Measurements from ENCODE around the gene GSPT1.

Gene GSPT1

GRCh38 chr16:11880007-11880406 lies 35.7 kb downstream of the GSPT1 start:
- Histone ChIP-seq H3K9me3 (ENCODE audit: control insufficient read depth, low read length) (no peaks in the 10 kb centered on the region), H3K36me3 (ENCODE audit: control insufficient read depth, insufficient read depth, low read length) (peaks cover 82% of the 10 kb centered on the region), H3K4me3 (ENCODE audit: extremely low read depth, insufficient read depth, low read length, poor library complexity, severe bottlenecking) (no peak overlapping the region), H3K4me1 (ENCODE audit: control insufficient read depth, insufficient read depth, low read length, poor library complexity, severe bottlenecking) (no peaks in the 10 kb centered on the region), H3K27ac (ENCODE audit: low read depth, low read length, severe bottlenecking) (no peak overlapping the region)
- WGBS, 2 experiments (ENCODE audit: insufficient coverage in 2 of 2), result 100% methylated on average over 2 to 3 of the region's 5 CpGs

GRCh38 chr16:11877374-11877773 lies 38.4 kb downstream of the GSPT1 start:
- WGBS, 2 experiments (ENCODE audit: insufficient coverage in 2 of 2), result 94 to 97% methylated on average over 4 to 5 of the region's 5 CpGs
- Histone ChIP-seq H3K9me3 (ENCODE audit: control insufficient read depth, low read length) (no peaks in the 10 kb centered on the region), H3K4me3 (ENCODE audit: extremely low read depth, insufficient read depth, low read length, poor library complexity, severe bottlenecking) (no peak overlapping the region), H3K27ac (ENCODE audit: low read depth, low read length, severe bottlenecking) (no peak overlapping the region), H3K4me1 (ENCODE audit: control insufficient read depth, insufficient read depth, low read length, poor library complexity, severe bottlenecking) (no peaks in the 10 kb centered on the region), H3K36me3 (ENCODE audit: control insufficient read depth, insufficient read depth, low read length) (peaks cover 82% of the 10 kb centered on the region)

GRCh38 chr16:11876306-11876705 lies 39.5 kb downstream of the GSPT1 start:
- no peak overlapping the region for H3K27ac ChIP-seq (ENCODE audit: low read depth, low read length, severe bottlenecking)
- WGBS, 2 experiments (ENCODE audit: insufficient coverage in 2 of 2), result 92 to 99% methylated on average over 9 to 11 of the region's 12 CpGs
- H3K4me1 ChIP-seq (ENCODE audit: control insufficient read depth, insufficient read depth, low read length, poor library complexity, severe bottlenecking), result peaks cover 6% of the 10 kb centered on the region
- H3K4me3 ChIP-seq (ENCODE audit: extremely low read depth, insufficient read depth, low read length, poor library complexity, severe bottlenecking), result no peak overlapping the region
- no peaks in the 10 kb centered on the region for H3K9me3 ChIP-seq (ENCODE audit: control insufficient read depth, low read length)
- peaks cover 79% of the 10 kb centered on the region for H3K36me3 ChIP-seq (ENCODE audit: control insufficient read depth, insufficient read depth, low read length)

- 94% methylated on average over 2 to 3 of the region's 5 CpGs for WGBS, 2 experiments (ENCODE audit: insufficient coverage in 2 of 2)
- Histone ChIP-seq H3K9me3 (ENCODE audit: control insufficient read depth, low read length) (no peaks in the 10 kb centered on the region), H3K36me3 (ENCODE audit: control insufficient read depth, insufficient read depth, low read length) (peaks cover 76% of the 10 kb centered on the region), H3K4me3 (ENCODE audit: extremely low read depth, insufficient read depth, low read length, poor library complexity, severe bottlenecking) (no peak overlapping the region), H3K27ac (ENCODE audit: low read depth, low read length, severe bottlenecking) (no peak overlapping the region), H3K4me1 (ENCODE audit: control insufficient read depth, insufficient read depth, low read length, poor library complexity, severe bottlenecking) (peaks cover 7% of the 10 kb centered on the region)
Observed at GRCh38 chr16:11875721-11876120, 40.0 kb downstream of the GSPT1 start.

- Histone ChIP-seq H3K9me3 (ENCODE audit: control insufficient read depth, low read length) (no peaks in the 10 kb centered on the region), H3K4me1 (ENCODE audit: control insufficient read depth, insufficient read depth, low read length, poor library complexity, severe bottlenecking) (peaks cover 7% of the 10 kb centered on the region), H3K4me3 (ENCODE audit: extremely low read depth, insufficient read depth, low read length, poor library complexity, severe bottlenecking) (no peak overlapping the region), H3K27ac (ENCODE audit: low read depth, low read length, severe bottlenecking) (peak overlapping the region; percentile 18), H3K36me3 (ENCODE audit: control insufficient read depth, insufficient read depth, low read length) (peaks cover 70% of the 10 kb centered on the region)
- WGBS, 2 experiments (ENCODE audit: insufficient coverage in 2 of 2), result 62 to 75% methylated on average over 5 to 6 of the region's 7 CpGs
Observed at GRCh38 chr16:11871193-11871592, 44.6 kb downstream of the GSPT1 start.

GRCh38 chr16:11870399-11870798 lies 45.4 kb downstream of the GSPT1 start:
- Histone ChIP-seq H3K9me3 (ENCODE audit: control insufficient read depth, low read length) (no peaks in the 10 kb centered on the region), H3K27ac (ENCODE audit: low read depth, low read length, severe bottlenecking) (no peak overlapping the region), H3K4me1 (ENCODE audit: control insufficient read depth, insufficient read depth, low read length, poor library complexity, severe bottlenecking) (peaks cover 7% of the 10 kb centered on the region), H3K36me3 (ENCODE audit: control insufficient read depth, insufficient read depth, low read length) (peaks cover 62% of the 10 kb centered on the region), H3K4me3 (ENCODE audit: extremely low read depth, insufficient read depth, low read length, poor library complexity, severe bottlenecking) (no peak overlapping the region)
- 100% methylated on average over 1 of the region's 3 CpGs for WGBS, 2 experiments (ENCODE audit: insufficient coverage in 2 of 2)

GRCh38 chr16:11869353-11870228 lies 46.2 kb downstream of the GSPT1 start:
- no peak overlapping the region for H3K27ac ChIP-seq (ENCODE audit: low read depth, low read length, severe bottlenecking)
- peaks cover 54% of the 10 kb centered on the region for H3K36me3 ChIP-seq (ENCODE audit: control insufficient read depth, insufficient read depth, low read length)
- 95 to 98% methylated on average over 3 to 4 of the region's 8 CpGs for WGBS, 2 experiments (ENCODE audit: insufficient coverage in 2 of 2)
- no peaks in the 10 kb centered on the region for H3K9me3 ChIP-seq (ENCODE audit: control insufficient read depth, low read length)
- H3K4me1 ChIP-seq (ENCODE audit: control insufficient read depth, insufficient read depth, low read length, poor library complexity, severe bottlenecking), result peaks cover 7% of the 10 kb centered on the region
- no peak overlapping the region for H3K4me3 ChIP-seq (ENCODE audit: extremely low read depth, insufficient read depth, low read length, poor library complexity, severe bottlenecking)

- WGBS, 2 experiments (ENCODE audit: insufficient coverage in 2 of 2), result 73 to 95% methylated on average over 2 of the region's 2 CpGs
- H3K9me3 ChIP-seq (ENCODE audit: control insufficient read depth, low read length), result no peaks in the 10 kb centered on the region
- no peak overlapping the region for H3K4me3 ChIP-seq (ENCODE audit: extremely low read depth, insufficient read depth, low read length, poor library complexity, severe bottlenecking)
- peaks cover 44% of the 10 kb centered on the region for H3K36me3 ChIP-seq (ENCODE audit: control insufficient read depth, insufficient read depth, low read length)
- H3K27ac ChIP-seq (ENCODE audit: low read depth, low read length, severe bottlenecking), result no peak overlapping the region
- H3K4me1 ChIP-seq (ENCODE audit: control insufficient read depth, insufficient read depth, low read length, poor library complexity, severe bottlenecking), result peaks cover 7% of the 10 kb centered on the region
Observed at GRCh38 chr16:11868412-11868980, 47.3 kb downstream of the GSPT1 start.

- no peaks in the 10 kb centered on the region for H3K36me3 ChIP-seq (ENCODE audit: control insufficient read depth, insufficient read depth, low read length)
- no peak overlapping the region for H3K4me3 ChIP-seq (ENCODE audit: extremely low read depth, insufficient read depth, low read length, poor library complexity, severe bottlenecking)
- no peaks in the 10 kb centered on the region for H3K4me1 ChIP-seq (ENCODE audit: control insufficient read depth, insufficient read depth, low read length, poor library complexity, severe bottlenecking)
- WGBS, 2 experiments (ENCODE audit: insufficient coverage in 2 of 2), result no CpG with 5 or more reads among the region's 2 CpGs
- H3K27ac ChIP-seq (ENCODE audit: low read depth, low read length, severe bottlenecking), result no peak overlapping the region
- H3K9me3 ChIP-seq (ENCODE audit: control insufficient read depth, low read length), result no peaks in the 10 kb centered on the region
Observed at GRCh38 chr16:11862489-11862888, 53.3 kb downstream of the GSPT1 start.

GRCh38 chr16:11857161-11857560 lies 58.6 kb downstream of the GSPT1 start:
- H3K36me3 ChIP-seq (ENCODE audit: control insufficient read depth, insufficient read depth, low read length), result no peaks in the 10 kb centered on the region
- no peaks in the 10 kb centered on the region for H3K4me1 ChIP-seq (ENCODE audit: control insufficient read depth, insufficient read depth, low read length, poor library complexity, severe bottlenecking)
- H3K4me3 ChIP-seq (ENCODE audit: extremely low read depth, insufficient read depth, low read length, poor library complexity, severe bottlenecking), result no peak overlapping the region
- H3K9me3 ChIP-seq (ENCODE audit: control insufficient read depth, low read length), result no peaks in the 10 kb centered on the region
- 68 to 100% methylated on average over 1 to 3 of the region's 4 CpGs for WGBS, 2 experiments (ENCODE audit: insufficient coverage in 2 of 2)
- H3K27ac ChIP-seq (ENCODE audit: low read depth, low read length, severe bottlenecking), result no peak overlapping the region

Measured in mesodermal cell (in vitro differentiated cells).